ENCODE results near the gene TBC1D23.

TBC1D23 gene

DNA sequence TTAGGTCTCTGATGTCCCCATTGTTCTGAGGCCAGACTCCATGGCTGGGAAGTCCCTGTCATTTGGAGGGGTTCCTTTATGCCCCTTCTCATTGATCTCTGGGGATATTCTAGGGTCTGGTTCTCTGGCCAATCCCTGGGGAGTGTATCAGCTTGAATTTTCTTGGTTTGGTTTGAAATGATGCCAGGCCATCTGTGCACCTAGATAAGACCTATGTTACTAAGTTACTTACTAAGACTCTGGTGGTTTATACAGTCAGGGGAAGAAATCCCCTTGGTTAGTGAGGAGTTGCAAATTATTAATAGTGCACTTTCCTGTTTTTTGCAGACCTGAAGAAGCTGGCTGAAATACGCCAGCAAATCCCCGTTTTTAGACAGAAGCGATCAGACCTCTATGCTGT, 94.1 kb downstream of the TBC1D23 start:
- no peak for DNase-seq

GRCh38 chr3:100358413-100358812, 97.6 kb downstream of the TBC1D23 start:
- no peak for DNase-seq

DNA sequence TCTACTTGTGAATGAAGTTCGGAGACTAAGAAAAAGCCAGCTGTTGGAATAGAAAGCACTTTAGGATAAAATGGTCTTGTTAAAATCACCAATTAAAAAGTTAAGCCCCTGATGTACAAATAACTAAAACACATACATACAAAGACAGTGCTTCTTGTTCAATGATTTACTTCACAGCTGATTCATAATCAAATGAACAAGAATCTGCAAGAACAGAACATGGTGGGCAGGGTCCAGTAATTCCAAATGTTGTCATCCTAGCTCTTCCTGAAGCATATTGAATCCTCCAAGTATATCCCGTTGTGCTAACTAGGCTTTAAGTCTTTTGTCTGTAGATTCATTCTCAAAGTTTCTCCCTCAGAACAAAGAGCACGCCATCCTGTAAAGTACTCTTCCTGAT, 98.2 kb downstream of the TBC1D23 start:
- no peak for DNase-seq

- DNase-seq = no peak
Measured at GRCh38 chr3:100360757-100361496, 100.1 kb downstream of the TBC1D23 start.

DNA sequence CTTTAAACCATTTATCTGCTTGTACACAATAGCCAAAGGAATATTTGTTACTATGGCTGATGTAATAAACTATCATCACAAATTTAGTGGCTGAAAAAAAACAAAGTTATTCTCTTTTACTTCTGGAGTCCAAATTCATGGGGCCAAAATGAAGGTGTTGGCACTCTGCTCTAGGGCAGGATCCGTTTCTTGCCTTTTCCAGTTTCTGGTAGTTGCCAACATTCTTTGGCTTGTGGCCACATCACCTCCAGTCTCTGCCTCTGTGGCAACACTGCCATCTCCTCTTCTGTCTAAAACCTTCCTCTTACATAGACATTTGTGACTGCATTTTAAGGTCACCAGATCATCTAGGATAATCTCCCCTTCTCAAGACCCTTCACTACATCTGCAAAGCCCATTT, 101.1 kb downstream of the TBC1D23 start:
- DNase-seq = no peak

- DNase-seq = no peak
Measured at GRCh38 chr3:100364421-100364820, 103.6 kb downstream of the TBC1D23 start.

DNA sequence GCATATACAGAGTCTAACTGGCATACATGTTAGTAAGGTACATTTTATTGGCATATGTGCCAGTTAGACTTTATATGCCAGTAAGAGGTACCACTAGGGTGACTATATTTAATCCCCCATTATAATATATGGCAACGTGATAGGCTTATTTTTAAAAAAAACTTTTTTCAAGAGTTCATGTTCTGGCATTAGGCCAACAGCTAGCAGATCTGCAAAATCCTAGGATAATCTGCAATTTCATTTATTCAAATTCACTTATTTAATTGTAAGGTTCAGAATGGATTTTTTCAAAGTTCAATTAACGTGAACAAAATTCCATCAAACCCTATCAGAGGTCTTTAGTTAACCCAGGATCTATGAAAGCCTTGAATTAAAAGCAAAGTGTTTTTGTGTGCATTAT, 105.6 kb downstream of the TBC1D23 start:
- no peak for DNase-seq

- no peak for DNase-seq
Measured at GRCh38 chr3:100368441-100368840, 107.6 kb downstream of the TBC1D23 start.

- DNase-seq = no peak
Measured at GRCh38 chr3:100370756-100371155, 110.0 kb downstream of the TBC1D23 start.

- no peak for DNase-seq
Measured at GRCh38 chr3:100374521-100374920, 113.7 kb downstream of the TBC1D23 start.

Measured in NCI-H1436 treated with DMSO at 0.1 percent for 48 hours (cell line).